ENCODE results near the gene AQR. TPM values are rescaled to one million over a fixed set of nuclear protein-coding genes. Genes with fewer than 3 reads are reported as not detected.
"Not testable (repeated sequence)": the region's sequence is repeated elsewhere in the genome, so short reads cannot be mapped to it uniquely, and the experiment has no call there.

AQR gene
- total RNA-seq, 1 experiment from 2014 or later = 54.4 TPM

GRCh38 chr15:34973512-34973911 is 4.0 kb upstream of the AQR start:
- H3K4me2 ChIP-seq (ENCODE audit: insufficient read depth, insufficient read length, low read length) = no peak overlapping the region
- WGBS (ENCODE audit: extremely low coverage, insufficient read length, low lambda C conversion rate) = no CpG with 5 or more reads among the region's 2 CpGs

GRCh38 chr15:34970098-34970643 is 629 bp upstream of the AQR start:
- not testable (repeated sequence) for H2BK12ac ChIP-seq (ENCODE audit: insufficient read length, low read depth, low read length); H4K8ac ChIP-seq (replicated peaks; ENCODE audit: insufficient read length, low read depth, low read length); H3K56ac ChIP-seq (ENCODE audit: insufficient read length, low read depth, low read length); H2BK20ac ChIP-seq (ENCODE audit: low read depth, low read length, poor library complexity, severe bottlenecking); H4K91ac ChIP-seq (ENCODE audit: insufficient read length, low read depth, low read length); H2AK5ac ChIP-seq (ENCODE audit: insufficient read length, low read length); H3K27me3 Mint-ChIP-seq (ENCODE audit: low read depth); H3T11ph ChIP-seq (ENCODE audit: low read length); H3K4me1 ChIP-seq (ENCODE audit: insufficient read depth, low read length); H2BK15ac ChIP-seq (ENCODE audit: low read depth, low read length); H3K9me3 Mint-ChIP-seq; H3K9ac ChIP-seq (ENCODE audit: extremely low read depth, insufficient read length, low read length); H2BK120ac ChIP-seq (ENCODE audit: low read depth, low read length, poor library complexity, severe bottlenecking); H3K27me3 ChIP-seq (ENCODE audit: insufficient read depth, low read length); H3K9me3 ChIP-seq (ENCODE audit: control insufficient read depth, low read depth, low read length); H2BK5ac ChIP-seq (ENCODE audit: insufficient read length, low read length); H4K20me1 ChIP-seq (ENCODE audit: control insufficient read depth, insufficient read depth, insufficient read length); H4K5ac ChIP-seq (ENCODE audit: insufficient read length, low read depth, low read length); H3K79me1 ChIP-seq (ENCODE audit: insufficient read depth, low read depth, low read length, poor library complexity, severe bottlenecking); H3K18ac ChIP-seq (ENCODE audit: insufficient read length, low read depth, low read length); DNase-seq; H3K4ac ChIP-seq (ENCODE audit: low read depth, low read length); H3K23me2 ChIP-seq (ENCODE audit: insufficient read length, low read depth, low read length, poor library complexity, severe bottlenecking); H3K23ac ChIP-seq (ENCODE audit: insufficient read length, low read depth, low read length); H2AFZ ChIP-seq (ENCODE audit: low read length); H3K14ac ChIP-seq (ENCODE audit: insufficient read depth, low read length); H3K27ac ChIP-seq (ENCODE audit: insufficient read length, low read depth, low read length)
- H3K36me3 Mint-ChIP-seq (ENCODE audit: insufficient read depth in 1 of 3, low read depth in 3 of 3) = peaks cover 3 to 19% (median 15%) of the 10 kb centered on the region in 3 experiments; a peak in 6 of 7 replicates
- WGBS (ENCODE audit: extremely low coverage, insufficient read length, low lambda C conversion rate) = no CpG with 5 or more reads among the region's 21 CpGs
- H3K79me2 ChIP-seq (ENCODE audit: insufficient read depth, low read length) = peaks cover 21% of the 10 kb centered on the region
- peaks cover 15 to 17% of the 10 kb centered on the region in 2 experiments for H3K4me1 Mint-ChIP-seq
- H3K4me3 Mint-ChIP-seq = peak overlapping the region; percentile 96 to 99
- peak overlapping the region; percentile 95 for H3K4me2 ChIP-seq (ENCODE audit: insufficient read depth, insufficient read length, low read length)
- peak overlapping the region in 1 of 3 experiments; percentile 99; a peak in 2 of 7 replicates for H3K27ac Mint-ChIP-seq

More at GRCh38 chr15:34973512-34973911, 4.0 kb upstream of the AQR start:
- TF ChIP-seq CTCF (conservative IDR thresholded peaks at IDR 0.05) = no peak
- H3K4ac ChIP-seq (ENCODE audit: low read depth, low read length) = no peak overlapping the region
- no peak overlapping the region for H2BK20ac ChIP-seq (ENCODE audit: low read depth, low read length, poor library complexity, severe bottlenecking)
- H4K8ac ChIP-seq (replicated peaks; ENCODE audit: insufficient read length, low read depth, low read length) = no peak overlapping the region
- H3K4me3 Mint-ChIP-seq = no peak overlapping the region
- peaks cover 7% of the 10 kb centered on the region for H3K23me2 ChIP-seq (ENCODE audit: insufficient read length, low read depth, low read length, poor library complexity, severe bottlenecking)
- no peak overlapping the region for H3K27ac ChIP-seq (ENCODE audit: insufficient read length, low read depth, low read length)
- no peak overlapping the region for H3K14ac ChIP-seq (ENCODE audit: insufficient read depth, low read length)
- DNase-seq = no peak
- H4K20me1 ChIP-seq (ENCODE audit: control insufficient read depth, insufficient read depth, insufficient read length) = no peaks in the 10 kb centered on the region
- peaks cover 4 to 16% (median 16%) of the 10 kb centered on the region in 3 experiments; a peak in 6 of 7 replicates for H3K36me3 Mint-ChIP-seq (ENCODE audit: insufficient read depth in 1 of 3, low read depth in 3 of 3)
- H2AFZ ChIP-seq (ENCODE audit: low read length) = no peak overlapping the region
- H3K27me3 ChIP-seq (ENCODE audit: insufficient read depth, low read length) = no peaks in the 10 kb centered on the region
- H4K5ac ChIP-seq (ENCODE audit: insufficient read length, low read depth, low read length) = no peak overlapping the region
- peak overlapping the region in 1 of 3 experiments; percentile 5; a peak in 2 of 7 replicates for H3K27ac Mint-ChIP-seq
- no peak overlapping the region for H2AK5ac ChIP-seq (ENCODE audit: insufficient read length, low read length)
- no peaks in the 10 kb centered on the region for H3K79me1 ChIP-seq (ENCODE audit: insufficient read depth, low read depth, low read length, poor library complexity, severe bottlenecking)
- H2BK15ac ChIP-seq (ENCODE audit: low read depth, low read length) = no peak overlapping the region
- H4K91ac ChIP-seq (ENCODE audit: insufficient read length, low read depth, low read length) = no peak overlapping the region
- no peak overlapping the region for H2BK5ac ChIP-seq (ENCODE audit: insufficient read length, low read length)
- H3K4me1 ChIP-seq (ENCODE audit: insufficient read depth, low read length) = no peaks in the 10 kb centered on the region
- H3K9me3 ChIP-seq (ENCODE audit: control insufficient read depth, low read depth, low read length) = no peaks in the 10 kb centered on the region
- peaks cover 0 to 2% of the 10 kb centered on the region in 2 experiments; a peak in 1 of 5 replicates for H3K9me3 Mint-ChIP-seq
- peaks cover 2% of the 10 kb centered on the region; the same call in 1 of the 2 replicates for H3K27me3 Mint-ChIP-seq (ENCODE audit: low read depth)
- peaks cover 9% of the 10 kb centered on the region for H3K79me2 ChIP-seq (ENCODE audit: insufficient read depth, low read length)
- no peak overlapping the region for H3K9ac ChIP-seq (ENCODE audit: extremely low read depth, insufficient read length, low read length)
- no peak overlapping the region for H3K23ac ChIP-seq (ENCODE audit: insufficient read length, low read depth, low read length)
- no peak overlapping the region for H3K56ac ChIP-seq (ENCODE audit: insufficient read length, low read depth, low read length)
- H3T11ph ChIP-seq (ENCODE audit: low read length) = no peak overlapping the region
- no peak overlapping the region for H3K18ac ChIP-seq (ENCODE audit: insufficient read length, low read depth, low read length)
- peaks cover 18 to 27% of the 10 kb centered on the region in 2 experiments for H3K4me1 Mint-ChIP-seq
- no peak overlapping the region for H2BK120ac ChIP-seq (ENCODE audit: low read depth, low read length, poor library complexity, severe bottlenecking)
- no peak overlapping the region for H2BK12ac ChIP-seq (ENCODE audit: insufficient read length, low read depth, low read length)
